HG03354 (cell line): ENCODE measurements around the gene BMAL1.

Experiments
- ATAC-seq: cut with Tn5 transposase; IDR thresholded peaks from one replicate; pipeline ENCODE4 v1.9.1; 2021; ENCODE audit warnings: mild to moderate bottlenecking; ENCODE audit not compliant: unreplicated experiment, poor library complexity, severe bottlenecking

BMAL1 gene

DNA sequence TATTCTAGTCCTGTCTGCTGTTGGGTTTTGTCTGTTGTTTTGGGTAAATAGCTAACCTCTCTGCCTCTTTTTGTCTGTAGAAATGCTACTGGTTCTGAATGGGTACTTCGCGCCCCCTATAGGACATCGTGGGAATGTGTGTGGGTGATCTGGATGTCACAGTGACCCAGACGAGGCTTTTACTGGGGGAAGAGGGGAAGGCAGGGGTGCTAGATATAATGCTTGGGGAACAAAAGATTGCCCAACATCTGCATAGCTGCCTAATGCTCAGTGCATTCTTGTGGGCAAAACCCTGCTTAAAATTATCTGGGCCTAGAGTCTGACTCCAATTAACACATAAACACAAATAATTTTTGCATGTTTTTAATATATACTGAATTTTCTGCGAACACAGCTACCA is 57.7 kb downstream of the BMAL1 start:
- ATAC-seq, result peak; percentile 52

DNA sequence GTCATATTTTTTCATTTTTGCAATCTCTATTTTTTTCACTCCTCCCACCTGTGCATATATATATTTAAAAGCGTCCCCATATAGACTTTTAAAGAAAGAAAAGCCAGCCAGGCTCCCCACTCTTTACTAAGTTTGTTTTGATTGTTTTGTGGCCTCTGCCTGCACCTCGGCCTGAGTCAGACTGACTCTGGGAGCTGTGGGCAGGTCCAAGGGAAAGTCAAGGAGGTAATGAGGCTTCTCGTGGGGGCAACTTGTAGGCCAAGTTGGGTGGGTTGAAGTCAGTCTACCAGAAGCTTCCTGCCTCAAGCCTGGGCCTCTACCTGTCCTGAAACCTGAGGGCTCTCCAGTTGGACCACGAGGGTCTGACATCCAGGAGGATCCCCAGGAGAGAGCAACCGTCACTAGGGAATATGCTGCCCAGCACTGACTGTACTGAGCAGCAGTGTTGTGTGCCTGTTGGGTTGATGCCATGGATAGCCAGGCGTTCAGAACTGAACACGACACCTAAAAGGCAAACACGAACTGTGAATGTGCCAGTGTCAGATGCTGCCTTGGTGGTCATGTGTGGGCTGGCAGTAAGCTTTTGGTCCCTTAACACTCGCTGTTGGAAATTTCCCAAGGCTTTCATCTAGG is 58.8 kb downstream of the BMAL1 start:
- ATAC-seq, result no peak

DNA sequence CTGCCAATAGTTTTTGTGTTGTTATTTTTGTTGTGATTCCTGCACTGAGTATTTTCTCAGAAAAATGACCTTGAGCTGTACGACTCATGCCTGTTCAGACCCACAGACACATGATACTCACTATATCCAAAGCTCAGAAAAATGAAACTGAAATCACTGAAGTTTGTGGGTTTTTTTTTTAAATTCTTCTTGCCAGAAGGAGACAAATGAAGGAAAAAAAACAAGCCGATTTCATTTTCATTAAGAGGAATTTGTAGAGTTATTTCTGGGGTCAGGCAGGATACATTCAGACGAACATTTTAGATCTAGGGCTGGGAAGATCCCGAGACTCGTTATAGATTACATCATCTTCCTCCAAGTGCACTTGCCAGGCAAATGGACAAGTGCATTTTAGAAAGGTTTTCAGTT is 60.4 kb downstream of the BMAL1 start:
- no peak for ATAC-seq

DNA sequence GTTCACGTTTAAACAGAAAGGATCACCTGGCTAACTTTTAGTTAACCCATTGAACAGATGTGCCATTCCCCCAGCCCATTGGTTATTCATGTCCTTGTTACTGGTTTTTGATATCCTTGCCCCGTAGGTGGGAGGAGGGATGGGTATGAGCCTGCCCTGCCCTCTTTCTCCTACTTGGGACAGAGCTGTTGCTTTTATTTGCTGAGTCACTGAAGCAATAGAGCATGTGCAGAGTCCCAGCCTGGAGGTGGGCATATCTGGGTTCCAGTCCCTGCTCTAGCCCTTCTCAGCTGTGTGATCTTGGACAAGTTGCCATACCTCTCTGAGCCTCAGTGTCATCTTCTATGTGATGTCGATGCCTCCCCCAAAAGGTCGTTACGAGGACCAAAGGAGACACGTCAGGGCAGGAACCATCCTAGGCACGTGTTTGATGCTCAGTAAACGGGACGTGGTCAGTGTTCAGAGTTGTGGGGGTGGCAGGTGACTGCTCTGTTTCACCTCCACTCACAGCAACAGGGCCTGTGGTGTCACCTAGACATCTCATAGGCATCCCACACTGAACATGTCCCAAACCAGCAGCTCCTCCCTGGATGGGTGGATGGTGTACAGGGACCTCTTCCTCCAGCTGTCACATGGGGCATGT is 61.0 kb downstream of the BMAL1 start:
- ATAC-seq, result no peak

DNA sequence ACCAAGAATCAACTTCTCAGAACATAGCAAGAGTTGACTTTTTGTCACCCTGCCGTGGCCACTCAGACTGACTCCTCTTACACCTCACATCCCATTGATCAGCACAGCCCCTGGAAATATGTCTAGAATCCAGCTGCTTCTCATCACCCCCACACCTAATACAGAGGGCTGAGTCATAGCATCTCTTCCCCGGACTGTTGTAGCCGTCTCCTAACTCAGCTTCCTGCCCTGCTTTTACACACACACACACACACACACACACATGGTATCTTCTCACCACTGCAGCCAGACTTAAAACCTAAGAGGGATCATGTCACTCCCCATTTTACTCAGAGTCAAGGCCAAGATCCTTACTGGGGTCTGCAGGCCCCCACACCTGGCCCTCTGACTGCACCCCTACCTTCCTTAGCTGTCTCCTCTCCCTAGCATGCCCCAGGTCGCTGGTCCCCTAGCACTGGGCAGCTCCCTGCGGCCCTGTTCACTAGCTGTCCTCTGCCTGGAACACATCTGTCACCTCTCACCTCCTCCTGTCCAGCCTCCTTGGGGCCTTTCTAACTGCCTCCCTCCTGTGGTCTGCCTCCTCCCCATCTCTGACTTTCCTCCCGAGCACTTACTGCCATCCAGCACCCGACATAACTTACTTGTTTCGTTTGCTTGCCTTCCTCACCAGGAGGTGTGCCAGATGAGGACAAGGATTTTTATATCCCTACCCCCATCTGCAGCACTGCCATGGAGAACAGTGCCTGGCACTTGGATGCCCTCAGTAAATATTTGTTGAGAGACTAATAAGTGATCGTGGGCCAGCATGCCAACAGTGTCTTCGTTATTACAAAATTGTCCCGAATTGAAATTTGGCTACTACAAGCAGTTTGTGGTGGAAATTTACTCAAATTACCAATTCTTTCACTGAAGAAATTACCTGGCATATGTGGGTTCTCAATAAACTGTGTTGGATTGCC is 61.9 kb downstream of the BMAL1 start:
- peak; percentile 33 for ATAC-seq

GRCh38 chr11:13341026-13341425 is 63.4 kb downstream of the BMAL1 start:
- no peak for ATAC-seq

GRCh38 chr11:13343067-13343466 is 65.5 kb downstream of the BMAL1 start:
- peak; percentile 55 for ATAC-seq

DNA sequence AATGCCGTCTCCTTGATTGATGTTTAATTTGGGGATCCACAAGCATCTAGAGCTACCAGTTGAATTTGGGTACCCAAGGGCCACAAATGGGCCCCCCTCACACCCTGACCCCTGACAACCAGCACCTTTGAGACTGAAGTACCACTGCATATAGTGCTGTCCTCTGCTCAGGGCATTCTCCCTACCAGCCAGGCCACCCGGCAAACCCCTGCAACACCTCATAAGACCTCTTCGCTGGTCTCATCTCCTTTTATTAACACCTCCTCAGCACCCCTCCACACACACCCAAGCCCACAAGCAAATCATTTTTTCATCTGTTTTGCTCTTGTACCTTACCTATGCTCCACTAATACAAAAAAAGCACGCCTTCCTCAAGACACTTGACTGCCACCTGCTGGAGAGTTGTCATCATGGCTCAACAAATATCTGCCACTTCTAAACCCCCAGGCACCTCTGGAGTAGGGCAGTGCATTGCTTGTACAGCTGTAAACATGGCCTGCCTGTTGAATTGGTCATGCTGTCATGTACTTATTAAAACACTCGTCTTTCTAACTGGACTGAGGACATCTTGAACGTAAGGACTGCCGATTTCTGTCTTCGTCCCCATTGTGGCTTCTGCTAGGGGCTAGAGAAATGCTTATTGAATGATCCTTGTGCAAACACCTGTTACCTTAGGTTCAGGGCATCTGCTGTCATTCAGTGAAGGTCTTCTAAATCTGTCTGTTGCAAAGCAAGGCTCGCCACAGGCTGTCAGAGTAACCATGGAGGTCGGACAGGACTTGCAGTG is 66.5 kb downstream of the BMAL1 start:
- peak; percentile 65 for ATAC-seq

DNA sequence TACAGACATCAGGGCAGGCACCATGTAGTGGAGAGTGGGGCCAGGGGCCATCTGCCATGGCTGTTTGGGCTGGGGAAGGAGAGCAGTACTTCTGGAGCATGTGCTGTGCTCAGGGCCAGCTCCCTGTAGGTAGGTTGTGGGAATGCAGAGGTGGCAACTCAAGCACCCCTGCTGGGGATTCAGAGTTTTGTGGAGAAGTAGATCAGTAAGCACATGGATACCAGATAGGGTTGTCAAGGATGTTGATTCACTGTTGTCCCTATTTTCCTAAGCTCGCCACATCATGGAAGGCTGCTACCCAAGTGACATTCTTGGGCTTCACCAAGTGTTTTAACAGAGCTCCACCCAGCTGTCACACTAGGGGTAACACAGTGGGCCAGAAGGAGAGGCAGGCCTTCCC is 67.2 kb downstream of the BMAL1 start:
- ATAC-seq, result no peak

GRCh38 chr11:13346470-13346869 is 68.9 kb downstream of the BMAL1 start:
- no peak for ATAC-seq

- no peak for ATAC-seq
Observed at GRCh38 chr11:13347901-13348300, 70.3 kb downstream of the BMAL1 start.

- no peak for ATAC-seq
Observed at GRCh38 chr11:13348305-13348704, 70.7 kb downstream of the BMAL1 start.

GRCh38 chr11:13349046-13349445 is 71.5 kb downstream of the BMAL1 start:
- no peak for ATAC-seq

- ATAC-seq, result no peak
Observed at GRCh38 chr11:13349581-13349980, 72.0 kb downstream of the BMAL1 start.

- no peak for ATAC-seq
Observed at GRCh38 chr11:13352711-13353110, 75.1 kb downstream of the BMAL1 start.

- no peak for ATAC-seq
Observed at GRCh38 chr11:13354335-13354734, 76.7 kb downstream of the BMAL1 start.

DNA sequence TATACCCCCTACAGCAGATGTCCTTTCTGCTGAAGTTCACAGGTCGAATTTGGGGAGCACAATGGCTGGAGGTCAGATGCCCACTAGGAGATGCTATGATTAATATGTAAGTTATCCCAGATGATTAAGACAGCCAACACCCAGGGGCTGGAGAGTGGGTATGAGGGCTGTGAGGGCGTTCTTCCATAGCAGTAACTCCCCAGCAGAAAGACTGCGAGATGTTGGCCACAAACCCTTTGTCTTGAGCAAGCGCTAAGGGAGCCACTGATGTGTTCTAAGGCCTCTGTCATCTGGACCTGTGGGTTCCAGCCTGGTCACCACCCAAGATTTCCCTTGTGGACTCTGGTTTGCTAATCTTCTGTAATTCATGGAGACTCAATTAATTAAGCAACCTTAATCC is 77.6 kb downstream of the BMAL1 start:
- ATAC-seq, result no peak

- ATAC-seq, result no peak
Observed at GRCh38 chr11:13357232-13357631, 79.6 kb downstream of the BMAL1 start.

- ATAC-seq, result no peak
Observed at GRCh38 chr11:13358596-13359270, 81.1 kb downstream of the BMAL1 start.
